Stimulated activated effector memory CD8-positive, alpha-beta T cell treated with anti-CD3 and anti-CD28 coated beads, Interleukin-12 subunit alpha, Interleukin-12 subunit beta, amount 100 ng/mL, for 72 hours (primary cell): ENCODE results near the gene DNAJC4.

Experiments used
- ATAC-seq: fragments of 150-1000 bp; cut with Tn5 transposase; 2 replicates; pipeline ENCODE4 v1.10.0; 2021
- DNase-seq, 2 donors: peaks; one replicate each; pipeline ENCODE4 v3.0.0; 2021 to 2022; ENCODE audit warnings: low spot score in 2 of 2
- H3K27ac Mint-ChIP-seq: one replicate; pipeline ENCODE4 v1.8.0; 2022; ENCODE audit warnings: mild to moderate bottlenecking, mixed read lengths
- H3K36me3 Mint-ChIP-seq: one replicate; pipeline ENCODE4 v1.8.0; 2022; ENCODE audit warnings: mild to moderate bottlenecking, mixed read lengths
- H3K4me1 Mint-ChIP-seq: one replicate; pipeline ENCODE4 v1.8.0; 2022; ENCODE audit warnings: mixed read lengths
- H3K4me3 Mint-ChIP-seq: one replicate; pipeline ENCODE4 v1.8.0; 2022; ENCODE audit warnings: mild to moderate bottlenecking, mixed read lengths
- H3K9me3 Mint-ChIP-seq: one replicate; pipeline ENCODE4 v1.8.0; 2022; ENCODE audit warnings: mixed read lengths

Gene DNAJC4

GRCh38 chr11:64265176-64266160 lies 35.1 kb downstream of the DNAJC4 start:
- Mint-ChIP-seq H3K27ac (no peak overlapping the region), H3K36me3 (peaks cover 51% of the 10 kb centered on the region), H3K9me3 (no peaks in the 10 kb centered on the region), H3K4me3 (no peak overlapping the region), H3K4me1 (peaks cover 32% of the 10 kb centered on the region)
- DNase-seq (no peak), ATAC-seq (no peak)

- no peaks in the 10 kb centered on the region for H3K9me3 Mint-ChIP-seq
- no peak for ATAC-seq
- no peak for DNase-seq
- H3K27ac Mint-ChIP-seq = peak overlapping the region; percentile 99
- H3K36me3 Mint-ChIP-seq = peaks cover 53% of the 10 kb centered on the region
- H3K4me1 Mint-ChIP-seq = peaks cover 32% of the 10 kb centered on the region
- H3K4me3 Mint-ChIP-seq = no peak overlapping the region
Observed at GRCh38 chr11:64266339-64266738, 36.0 kb downstream of the DNAJC4 start.

- DNase-seq (no peak), ATAC-seq (no peak)
- peak overlapping the region; percentile 99 for H3K4me3 Mint-ChIP-seq
- H3K36me3 Mint-ChIP-seq = peaks cover 60% of the 10 kb centered on the region
- peaks cover 32% of the 10 kb centered on the region for H3K4me1 Mint-ChIP-seq
- H3K27ac Mint-ChIP-seq = peak overlapping the region; percentile 99
- no peaks in the 10 kb centered on the region for H3K9me3 Mint-ChIP-seq
Observed at GRCh38 chr11:64267207-64267945, 37.0 kb downstream of the DNAJC4 start.

- Mint-ChIP-seq H3K4me3 (peak overlapping the region; percentile 99), H3K9me3 (no peaks in the 10 kb centered on the region), H3K27ac (peak overlapping the region; percentile 99), H3K4me1 (peaks cover 26% of the 10 kb centered on the region), H3K36me3 (peaks cover 54% of the 10 kb centered on the region)
- no peak for ATAC-seq
- no peak for DNase-seq
Observed at GRCh38 chr11:64268025-64268892, 37.9 kb downstream of the DNAJC4 start.

- no peaks in the 10 kb centered on the region for H3K9me3 Mint-ChIP-seq
- peak overlapping the region; percentile 99 for H3K27ac Mint-ChIP-seq
- ATAC-seq = peak; percentile 22
- H3K4me1 Mint-ChIP-seq = peaks cover 25% of the 10 kb centered on the region
- DNase-seq = peak in 1 of 2 donors; percentile 81
- H3K4me3 Mint-ChIP-seq = peak overlapping the region; percentile 99
- peaks cover 53% of the 10 kb centered on the region for H3K36me3 Mint-ChIP-seq
Observed at GRCh38 chr11:64268893-64269539, 38.7 kb downstream of the DNAJC4 start.

- Mint-ChIP-seq H3K36me3 (peaks cover 53% of the 10 kb centered on the region), H3K9me3 (no peaks in the 10 kb centered on the region), H3K27ac (peak overlapping the region; percentile 99), H3K4me3 (peak overlapping the region; percentile 99), H3K4me1 (peaks cover 25% of the 10 kb centered on the region)
- peak; percentile 95 to 99 for DNase-seq
- ATAC-seq = peak; percentile 84
Observed at GRCh38 chr11:64269540-64270220, 39.3 kb downstream of the DNAJC4 start.

GRCh38 chr11:64275031-64275800 lies 44.9 kb downstream of the DNAJC4 start:
- DNase-seq (no peak), ATAC-seq (no peak)
- H3K4me3 Mint-ChIP-seq = no peak overlapping the region
- H3K36me3 Mint-ChIP-seq = peaks cover 31% of the 10 kb centered on the region
- peaks cover 11% of the 10 kb centered on the region for H3K4me1 Mint-ChIP-seq
- H3K27ac Mint-ChIP-seq = peak overlapping the region; percentile 74
- H3K9me3 Mint-ChIP-seq = no peaks in the 10 kb centered on the region

- DNase-seq (no peak), ATAC-seq (no peak)
- H3K4me1 Mint-ChIP-seq = peaks cover 7% of the 10 kb centered on the region
- no peak overlapping the region for H3K27ac Mint-ChIP-seq
- H3K36me3 Mint-ChIP-seq = peaks cover 27% of the 10 kb centered on the region
- no peak overlapping the region for H3K4me3 Mint-ChIP-seq
- no peaks in the 10 kb centered on the region for H3K9me3 Mint-ChIP-seq
Observed at GRCh38 chr11:64275841-64276240, 45.5 kb downstream of the DNAJC4 start.

- DNase-seq (no peak), ATAC-seq (no peak)
- Mint-ChIP-seq H3K36me3 (peaks cover 25% of the 10 kb centered on the region), H3K9me3 (no peaks in the 10 kb centered on the region), H3K27ac (no peak overlapping the region), H3K4me3 (no peak overlapping the region), H3K4me1 (peaks cover 16% of the 10 kb centered on the region)
Observed at GRCh38 chr11:64276653-64277431, 46.5 kb downstream of the DNAJC4 start.

GRCh38 chr11:64278576-64279190 lies 48.3 kb downstream of the DNAJC4 start:
- ATAC-seq = no peak
- Mint-ChIP-seq H3K27ac (no peak overlapping the region), H3K4me1 (peaks cover 31% of the 10 kb centered on the region), H3K4me3 (no peak overlapping the region), H3K36me3 (peaks cover 27% of the 10 kb centered on the region), H3K9me3 (no peaks in the 10 kb centered on the region)
- DNase-seq = no peak

GRCh38 chr11:64281957-64282770 lies 51.8 kb downstream of the DNAJC4 start:
- ATAC-seq = no peak
- Mint-ChIP-seq H3K4me3 (peak overlapping the region; percentile 74), H3K36me3 (peaks cover 37% of the 10 kb centered on the region), H3K27ac (peak overlapping the region; percentile 18), H3K4me1 (peaks cover 43% of the 10 kb centered on the region), H3K9me3 (no peaks in the 10 kb centered on the region)
- no peak for DNase-seq

GRCh38 chr11:64283092-64283491 lies 52.7 kb downstream of the DNAJC4 start:
- Mint-ChIP-seq H3K36me3 (peaks cover 37% of the 10 kb centered on the region), H3K27ac (peak overlapping the region; percentile 93), H3K4me3 (peak overlapping the region; percentile 74), H3K9me3 (no peaks in the 10 kb centered on the region), H3K4me1 (peaks cover 43% of the 10 kb centered on the region)
- no peak for ATAC-seq
- no peak for DNase-seq
